HG02571 (cell line): Measurements from ENCODE around the gene TGFA.

Experiments
- ATAC-seq: cut with Tn5 transposase; IDR thresholded peaks from one replicate; pipeline ENCODE4 v1.9.1; 2021; ENCODE audit warnings: mild to moderate bottlenecking, moderate library complexity; ENCODE audit not compliant: unreplicated experiment

Gene TGFA

DNA sequence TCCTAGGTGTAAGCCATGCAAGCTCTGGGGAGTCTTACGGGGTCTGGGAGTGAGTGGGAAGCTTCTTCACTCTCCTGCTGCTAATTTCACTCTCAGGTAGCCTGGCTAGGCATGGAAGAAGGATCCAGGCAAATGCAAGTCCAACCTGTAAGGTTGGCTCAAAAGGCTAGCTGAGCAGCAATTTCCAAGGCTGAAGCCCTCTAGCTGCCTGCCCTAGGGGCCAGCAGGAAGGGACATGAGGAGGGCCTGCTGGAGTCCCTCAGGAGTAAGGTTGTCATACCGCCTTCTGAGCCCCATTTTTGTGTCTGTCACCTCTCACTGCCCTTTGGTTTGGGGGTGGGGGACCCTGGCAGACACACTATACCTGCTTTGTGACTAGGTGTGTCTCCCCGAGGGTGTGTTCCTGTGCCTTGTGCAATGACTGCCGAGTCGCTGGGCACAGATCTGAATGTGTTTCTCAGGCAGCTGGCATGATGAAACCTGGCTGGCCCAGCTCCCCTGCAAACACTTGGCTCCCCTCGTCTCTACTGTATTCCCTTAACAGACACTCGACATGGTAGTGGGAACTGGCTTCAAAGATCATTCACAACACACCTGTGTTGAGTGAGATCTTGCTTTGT is 127.8 kb downstream of the TGFA start:
- ATAC-seq: no peak

DNA sequence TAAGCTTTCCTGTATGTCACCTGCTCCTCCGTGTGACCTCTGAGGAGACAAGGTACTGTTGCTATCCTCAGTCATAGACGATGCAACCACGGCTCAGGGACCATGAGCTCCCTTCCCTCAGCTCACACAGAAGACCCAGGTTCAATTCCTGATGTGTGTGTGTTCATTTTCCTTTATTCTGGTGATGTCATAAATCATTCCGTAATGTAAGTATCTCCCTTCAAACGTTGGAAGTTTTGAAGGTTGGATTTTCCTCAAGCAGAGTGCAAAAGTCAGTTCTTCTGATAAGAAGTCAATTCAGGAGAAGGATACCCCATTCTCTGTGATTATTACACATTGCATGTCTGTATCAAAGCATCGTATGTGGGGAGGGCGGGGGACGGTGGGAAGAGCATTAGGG is 132.9 kb downstream of the TGFA start:
- ATAC-seq: no peak

DNA sequence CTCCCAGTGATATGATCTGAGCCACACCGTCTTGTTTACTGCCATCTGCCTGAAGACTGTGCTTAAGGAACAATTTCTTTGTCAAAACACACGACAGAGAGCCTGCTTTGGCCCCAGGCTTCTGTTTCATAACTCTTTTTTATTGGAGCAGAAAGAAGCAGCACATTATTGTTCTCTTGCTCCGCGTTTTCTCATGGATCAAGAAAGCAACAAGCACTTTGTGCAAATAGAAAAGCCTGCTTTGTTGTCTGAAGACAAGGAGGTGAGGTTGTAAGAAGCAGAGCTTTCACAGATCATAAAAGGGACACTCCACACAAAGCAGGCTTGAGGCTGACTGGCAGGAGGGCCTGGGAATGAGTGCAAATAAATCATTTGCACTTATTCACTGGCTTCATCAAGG is 133.5 kb downstream of the TGFA start:
- no peak for ATAC-seq

DNA sequence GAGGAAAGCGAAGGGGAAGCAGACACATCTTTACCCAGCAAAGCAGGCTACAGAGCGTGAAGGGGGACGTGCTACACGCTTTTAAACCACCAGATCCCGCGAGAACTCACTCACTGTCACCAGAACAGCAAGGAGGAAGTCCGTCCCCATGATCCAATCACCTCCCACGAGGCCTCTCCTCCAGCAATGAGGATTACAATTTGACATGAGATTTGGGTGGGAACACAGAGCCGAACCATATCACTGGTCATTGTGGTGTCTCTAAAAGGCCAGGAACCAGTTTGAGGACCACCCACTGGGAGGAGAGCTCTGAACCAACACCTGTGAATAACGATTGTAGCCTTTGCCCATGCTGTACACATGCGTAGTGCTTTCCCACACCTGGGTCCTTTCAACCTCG is 135.1 kb downstream of the TGFA start:
- ATAC-seq: no peak

DNA sequence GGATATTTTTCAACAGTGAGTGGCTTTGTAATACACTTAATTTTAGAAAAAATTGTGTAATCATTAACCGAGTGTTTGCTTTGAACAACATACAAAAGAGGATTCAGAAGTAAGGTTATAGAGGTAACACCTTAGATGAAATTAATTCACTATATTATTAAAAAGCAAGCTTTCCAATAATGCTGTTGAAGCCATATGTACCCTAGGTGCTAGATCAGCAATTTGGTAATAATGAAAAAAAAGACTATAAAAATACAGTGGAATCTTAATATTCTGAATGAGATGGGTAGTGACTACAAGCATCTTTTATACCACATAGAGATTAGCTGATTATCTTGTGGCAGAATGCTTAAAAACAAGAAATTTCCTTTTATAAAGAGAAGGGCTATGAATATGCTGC is 136.6 kb downstream of the TGFA start:
- no peak for ATAC-seq

DNA sequence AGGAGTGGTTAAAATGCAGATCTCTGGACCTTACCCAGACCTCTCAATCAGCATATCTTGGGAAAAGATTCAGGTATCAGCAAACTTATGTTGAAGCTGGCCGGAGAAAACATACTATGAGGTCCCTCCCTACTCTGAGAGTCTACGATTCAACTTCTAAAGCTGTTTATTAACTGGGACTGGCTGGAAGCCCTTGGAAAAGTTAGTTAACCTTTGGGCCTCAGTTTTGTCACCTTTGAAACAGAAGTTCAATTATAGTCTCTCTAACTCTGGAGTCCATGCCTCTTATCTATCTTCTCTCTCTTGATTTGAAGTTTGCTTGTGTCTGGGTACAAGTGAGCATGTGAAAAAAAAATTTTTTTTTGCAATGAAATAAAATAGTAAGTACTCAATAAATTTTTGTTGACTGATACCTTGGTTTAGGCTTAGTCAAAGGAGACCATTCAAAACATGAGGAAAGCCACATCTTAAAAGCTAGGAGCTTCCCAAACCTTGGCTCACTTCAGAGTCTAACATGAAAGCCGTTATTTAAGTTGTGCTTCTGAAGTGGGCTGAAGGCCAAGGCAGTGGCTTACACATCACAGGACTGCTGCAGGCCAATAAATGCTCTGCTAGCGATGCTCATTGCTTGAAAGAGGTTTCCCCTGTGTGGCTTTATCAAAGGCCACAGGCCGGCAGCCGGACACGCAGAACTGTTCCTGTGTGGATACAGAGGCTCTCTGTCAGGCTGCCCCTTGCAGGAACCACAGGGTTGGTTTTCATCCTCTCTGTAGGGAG is 141.1 kb downstream of the TGFA start:
- no peak for ATAC-seq

DNA sequence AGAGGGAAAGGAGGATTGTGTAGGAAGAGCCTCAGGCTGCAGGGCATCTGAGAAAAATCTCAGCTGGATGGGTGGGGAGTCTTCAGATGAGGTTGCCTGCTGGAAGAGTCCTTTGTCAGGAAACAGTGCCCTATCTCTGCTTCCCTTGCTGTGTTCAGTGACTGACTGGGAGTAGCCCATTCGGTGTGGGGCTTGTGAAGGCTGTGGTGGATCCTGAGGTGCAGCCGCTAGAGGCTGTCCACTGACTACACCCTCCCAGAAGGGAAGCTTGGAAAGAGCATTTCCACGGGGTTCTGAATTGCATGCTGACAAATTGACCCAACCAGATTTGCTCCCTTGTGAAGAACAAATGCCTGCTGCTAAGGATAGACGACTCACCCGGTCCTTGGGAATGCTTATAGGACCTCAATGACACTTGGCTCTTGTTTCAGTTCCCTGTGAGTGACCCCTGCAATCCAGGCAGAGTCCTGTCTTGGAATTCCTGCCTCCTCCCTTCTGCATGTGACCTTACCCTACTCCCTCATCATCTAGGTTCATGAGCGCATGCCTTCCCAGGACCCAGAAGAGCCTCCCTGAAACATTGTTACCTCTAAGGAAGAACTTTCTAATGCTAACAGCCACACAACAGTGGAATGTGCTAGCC is 142.0 kb downstream of the TGFA start:
- ATAC-seq: no peak

DNA sequence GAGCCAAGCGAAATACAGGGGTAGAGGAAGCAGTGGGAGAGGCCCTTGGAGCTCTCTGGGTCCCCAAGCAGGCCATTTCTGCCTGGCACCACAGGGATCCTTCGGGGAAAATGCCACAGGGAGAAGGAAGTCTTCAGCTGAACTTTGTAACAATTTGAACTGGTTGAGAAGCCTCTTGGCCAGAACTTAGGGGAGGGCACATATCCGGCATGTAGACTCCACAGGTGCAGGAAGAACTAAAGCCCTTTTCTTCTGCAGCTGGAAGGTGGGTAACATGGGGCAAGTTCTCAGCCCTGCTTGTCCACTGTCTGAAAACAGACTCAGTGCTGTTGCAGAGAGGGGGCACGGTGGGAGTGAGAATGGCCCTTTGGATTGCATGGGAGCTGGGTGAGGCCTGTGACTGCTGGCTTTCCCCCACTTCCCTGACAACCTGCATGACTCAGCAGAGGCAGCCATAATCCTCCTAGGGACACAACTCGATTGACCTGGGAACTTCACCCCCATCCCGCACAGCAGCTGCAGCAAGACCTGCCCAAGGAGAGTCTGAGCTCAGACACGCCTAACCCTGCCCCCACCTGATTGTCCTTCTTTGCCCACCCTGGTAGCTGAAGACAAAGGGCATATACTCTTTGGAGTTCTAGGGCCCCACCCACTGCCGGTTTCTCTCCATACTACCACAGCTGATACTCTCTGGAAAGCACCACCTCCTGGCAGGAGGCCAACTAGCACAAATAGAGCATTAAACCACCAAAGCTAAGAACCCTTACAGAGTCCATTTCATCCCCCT is 150.2 kb downstream of the TGFA start:
- ATAC-seq: no peak

DNA sequence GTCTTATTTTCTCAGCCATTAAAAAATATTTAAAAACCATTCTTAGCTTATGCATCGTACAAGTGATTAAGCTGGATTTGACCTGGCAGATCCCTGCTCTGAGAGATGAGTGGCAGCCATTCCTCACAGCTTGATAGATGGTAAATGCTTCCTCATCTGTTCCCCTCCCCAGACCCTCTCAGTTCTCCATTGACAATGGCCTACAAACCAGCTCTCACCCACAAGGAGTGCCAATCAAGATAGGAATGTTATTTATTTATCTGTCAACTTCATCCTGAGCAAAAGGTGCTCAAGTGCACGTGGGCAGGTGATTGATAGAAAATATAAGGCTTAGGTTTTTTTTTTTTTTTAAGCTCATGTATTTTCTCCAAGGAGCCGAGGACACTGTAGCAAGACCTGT is 153.1 kb downstream of the TGFA start:
- ATAC-seq: no peak

DNA sequence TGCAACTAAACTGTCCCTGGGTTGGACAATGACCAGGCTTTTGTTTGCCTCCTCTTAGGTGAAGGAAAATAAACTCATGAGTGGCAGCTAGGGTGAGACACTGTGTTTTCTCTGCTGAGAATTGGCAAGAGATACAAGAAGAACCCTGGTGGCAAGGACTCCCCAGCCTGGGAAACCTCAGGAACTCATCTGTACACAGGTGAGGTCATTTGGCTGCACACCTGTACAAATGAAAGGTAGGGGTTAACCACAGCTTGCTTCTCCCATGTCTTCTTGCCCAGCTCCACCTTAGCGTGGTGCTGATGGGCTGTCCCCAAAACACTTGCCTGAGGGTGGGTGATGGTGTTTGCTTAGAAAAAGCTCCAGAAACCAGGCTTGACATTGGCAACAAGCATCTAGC is 154.6 kb downstream of the TGFA start:
- no peak for ATAC-seq
